HepG2 (cell line): ENCODE measurements around the gene MACROD2. TPM values are rescaled to one million over a fixed set of nuclear protein-coding genes. Genes with fewer than 3 reads are reported as not detected.

Experiments used
- ATAC-seq: fragments of 200-7000 bp; cut with Tn5 transposase; 3 replicates; pipeline ENCODE4 v1.9.1; 2020; ENCODE audit warnings: mild to moderate bottlenecking, moderate library complexity
- BruUV-seq: library from RNA; stranded (reverse); fragments of 400-500 nt; replicated peaks from 2 replicates; lab custom pipeline; 2021; lab: Mats Ljungman, UMichigan
- CTCF ChIA-PET: fragments of 300-600 bp; formaldehyde crosslinking; extraction: SDS; loops from one replicate; lab custom pipeline; 2021; ENCODE audit warnings: low total read pairs, inconsistent platforms, low intra/inter-chr PET ratio; lab: Yijun Ruan, JAX
- POLR2A ChIA-PET: fragments of 350-600 bp; sonication (Branson Sonifier 250); formaldehyde crosslinking; loops from one replicate; lab custom pipeline; 2020; ENCODE audit warnings: antibody characterized with exemption, inconsistent platforms; lab: Yijun Ruan, JAX
- DNase-seq: peaks from one replicate; pipeline ENCODE4 v3.0.0-alpha.2; 2015; ENCODE audit warnings: low spot score
- FAIRE-seq: peaks from 3 replicates; lab custom pipeline; 2011; peaks lifted over from hg19 to GRCh38; lab: Jason Lieb, UNC
- H2AFZ ChIP-seq: one replicate; pipeline ENCODE4 v1.6.1; 2011; ENCODE audit warnings: low read length, inconsistent platforms
- H3K27ac ChIP-seq: fragments of 300-600 bp; 3 replicates; pipeline ENCODE4 v1.8.0; 2011; ENCODE audit warnings: mixed run types, mild to moderate bottlenecking, mixed read lengths, low read length, inconsistent platforms; ENCODE audit not compliant: insufficient read depth; ENCODE audit errors: extremely low read length
- H3K27me3 ChIP-seq, 2 experiments: fragments of 200-600 bp in 1 of 2; 2 replicates in 1 of 2; 3 replicates in 1 of 2; pipeline versions ENCODE4 v1.6.0 to v1.8.0; 2011; ENCODE audit warnings: low read length in 2 of 2, mild to moderate bottlenecking in 2 of 2, moderate library complexity in 2 of 2, inconsistent platforms in 1 of 2; ENCODE audit not compliant: insufficient read depth in 2 of 2, control insufficient read depth in 1 of 2
- H3K36me3 ChIP-seq, 2 experiments: fragments of 200-600 bp in 1 of 2; replicated peaks in 1 of 2; 2 replicates in 1 of 2; 3 replicates in 1 of 2; pipeline versions ENCODE4 v1.5.1 to v1.8.0; 2011; ENCODE audit warnings: low read length in 2 of 2, inconsistent platforms in 1 of 2; ENCODE audit not compliant: insufficient read depth in 2 of 2, control insufficient read depth in 1 of 2
- H3K4me1 ChIP-seq: 2 replicates; pipeline ENCODE4 v1.5.1; 2012; ENCODE audit warnings: low read length, inconsistent platforms; ENCODE audit not compliant: insufficient read depth
- H3K4me2 ChIP-seq: 2 replicates; pipeline ENCODE4 v1.6.0; 2011; ENCODE audit warnings: low read depth, low read length, inconsistent platforms
- H3K4me3 ChIP-seq, 3 experiments: fragments of 200-600 bp in 1 of 3; sonication (generic), shearing (Covaris generic) in 1 of 3; replicated peaks in 1 of 3; 2 replicates each; pipeline ENCODE4 v1.5.1; 2011 to 2016; ENCODE audit warnings: low read length in 3 of 3, inconsistent platforms in 2 of 3, low read depth in 2 of 3, mild to moderate bottlenecking in 2 of 3, control low read depth in 1 of 3, mixed read lengths in 1 of 3; ENCODE audit not compliant: insufficient read depth in 1 of 3
- H3K79me2 ChIP-seq: one replicate; pipeline ENCODE4 v1.6.1; 2011; ENCODE audit warnings: low read length, inconsistent platforms; ENCODE audit not compliant: insufficient read depth
- H3K9ac ChIP-seq: 2 replicates; pipeline ENCODE4 v1.6.0; 2011; ENCODE audit warnings: mild to moderate bottlenecking, low read depth, low read length, inconsistent platforms; ENCODE audit not compliant: insufficient read depth
- H3K9me3 ChIP-seq: 2 replicates; pipeline ENCODE4 v1.5.1; 2012; ENCODE audit warnings: mild to moderate bottlenecking, low read length
- H4K20me1 ChIP-seq: 2 replicates; pipeline ENCODE4 v1.6.0; 2011; ENCODE audit warnings: inconsistent platforms, mild to moderate bottlenecking, low read length, moderate library complexity; ENCODE audit not compliant: insufficient read depth
- DMTF1 ChIP-seq: sonication (generic); formaldehyde crosslinking; IDR thresholded peaks from 2 replicates; pipeline ENCODE4 v1.4.0; 2020; ENCODE audit warnings: mild to moderate bottlenecking, missing genetic modification reagents
- GPBP1L1 ChIP-seq: sonication (generic); formaldehyde crosslinking; IDR thresholded peaks from 2 replicates; pipeline ENCODE4 v1.5.0; 2020; ENCODE audit warnings: mild to moderate bottlenecking, missing genetic modification reagents
- HIC2 ChIP-seq: sonication (generic); formaldehyde crosslinking; IDR thresholded peaks from 2 replicates; pipeline ENCODE4 v1.9.0; 2022; ENCODE audit warnings: low read depth, missing genetic modification reagents
- HMG20B ChIP-seq: conservative IDR thresholded peaks from 2 replicates; pipeline ENCODE4 v1.6.1; 2016; ENCODE audit warnings: missing genetic modification reagents, missing compliant biosample characterization
- HNF4G ChIP-seq, 2 experiments: sonication (generic) in 1 of 2; formaldehyde crosslinking in 1 of 2; IDR thresholded peaks; 2 replicates each; pipeline versions ENCODE4 v1.4.0 to v1.6.1; 2011 to 2020; ENCODE audit warnings: borderline replicate concordance in 2 of 2, low read depth in 2 of 2, mild to moderate bottlenecking in 2 of 2, low read length in 1 of 2, missing genetic modification reagents in 1 of 2, moderate library complexity in 1 of 2
- KMT2B ChIP-seq: IDR thresholded peaks from 2 replicates; pipeline ENCODE4 v1.6.1; 2016; ENCODE audit warnings: missing genetic modification reagents, missing compliant biosample characterization
- MAFK ChIP-seq, 2 experiments: IDR thresholded peaks in 1 of 2; conservative IDR thresholded peaks in 1 of 2; 2 replicates each; pipeline ENCODE4 v1.6.1; 2011; ENCODE audit warnings: improper control_type of control experiment in 2 of 2, low read length in 2 of 2
- MED1 ChIP-seq: sonication (generic); formaldehyde crosslinking; IDR thresholded peaks from 2 replicates; pipeline ENCODE4 v1.4.0; 2020; ENCODE audit warnings: missing genetic modification reagents
- NFATC3 ChIP-seq: sonication (generic); formaldehyde crosslinking; IDR thresholded peaks from 2 replicates; pipeline ENCODE4 v1.5.1; 2020; ENCODE audit warnings: mild to moderate bottlenecking, missing genetic modification reagents
- NFE2L2 ChIP-seq: fragments of 150-350 bp; IDR thresholded peaks from 2 replicates; pipeline ENCODE4 v1.6.1; 2014; ENCODE audit warnings: low read length
- PHF20 ChIP-seq: sonication (generic); formaldehyde crosslinking; IDR thresholded peaks from 2 replicates; pipeline ENCODE4 v1.5.0; 2020; ENCODE audit warnings: mild to moderate bottlenecking, missing genetic modification reagents
- PRPF4 ChIP-seq: fragments of 200-400 bp; formaldehyde crosslinking; IDR thresholded peaks from 2 replicates; pipeline ENCODE4 v1.6.1; 2016; ENCODE audit warnings: low read length, low read depth; ENCODE audit not compliant: poor library complexity, severe bottlenecking
- RELA ChIP-seq: sonication (generic); formaldehyde crosslinking; IDR thresholded peaks from 2 replicates; pipeline ENCODE4 v1.4.0; 2020; ENCODE audit warnings: missing genetic modification reagents
- SMARCE1 ChIP-seq: fragments of 450-650 bp; IDR thresholded peaks from 2 replicates; pipeline ENCODE4 v1.6.1; 2017; ENCODE audit warnings: borderline replicate concordance
- SNAPC5 ChIP-seq: sonication (generic); formaldehyde crosslinking; IDR thresholded peaks from 2 replicates; pipeline ENCODE4 v1.8.1; 2023; ENCODE audit warnings: mild to moderate bottlenecking, missing genetic modification reagents, borderline replicate concordance
- SRSF1 ChIP-seq: fragments of 200-400 bp; formaldehyde crosslinking; optimal IDR thresholded peaks from 2 replicates; pipeline ENCODE3; 2017; ENCODE audit warnings: mild to moderate bottlenecking, low read depth, low read length, moderate library complexity
- YEATS2 ChIP-seq: sonication (generic); formaldehyde crosslinking; IDR thresholded peaks from 2 replicates; pipeline ENCODE4 v1.4.0; 2020; ENCODE audit warnings: missing genetic modification reagents, borderline replicate concordance
- ZMYM2 ChIP-seq: sonication (generic); formaldehyde crosslinking; IDR thresholded peaks from 2 replicates; pipeline ENCODE4 v1.8.0; 2022; ENCODE audit warnings: mild to moderate bottlenecking, missing genetic modification reagents
- ZNF34 ChIP-seq: sonication (generic); formaldehyde crosslinking; IDR thresholded peaks from 2 replicates; pipeline ENCODE4 v1.4.0; 2020; ENCODE audit warnings: mild to moderate bottlenecking, missing genetic modification reagents, borderline replicate concordance
- ZNF749 ChIP-seq: sonication (generic); formaldehyde crosslinking; IDR thresholded peaks from 2 replicates; pipeline ENCODE4 v1.8.0; 2022; ENCODE audit warnings: mild to moderate bottlenecking, missing genetic modification reagents, moderate library complexity, borderline replicate concordance
- ZNF781 ChIP-seq: sonication (generic); formaldehyde crosslinking; IDR thresholded peaks from 2 replicates; pipeline ENCODE4 v1.5.1; 2020; ENCODE audit warnings: borderline replicate concordance, mild to moderate bottlenecking, missing genetic modification reagents; ENCODE audit errors: not compliant biosample characterization
- WGBS: methylation state at CpG from one replicate; pipeline ENCODE4 v1.1.6; 2017; ENCODE audit warnings: low lambda C conversion rate; 5-methylcytosine and 5-hydroxymethylcytosine counted together
- in situ Hi-C: cut with HindIII; loops from 2 replicates; pipeline ENCODE4 v1.10.0; 2017; ENCODE audit warnings: low pct_unique_long_range_greater_than_20kb; ENCODE audit not compliant: extremely low pct_ligation_motif_present
- intact Hi-C: fragments of 100-400 bp; cut with micrococcal nuclease; formaldehyde crosslinking; loops from one replicate; pipeline ENCODE4 v1.10.0; 2022; ENCODE audit not compliant: unreplicated experiment
- polyA plus RNA-seq, 8 experiments: library from polyadenylated mRNA; depleted of rRNA in 3 of 8; stranded (reverse) in 7 of 8; unstranded in 1 of 8; fragments of >200 nt; fragmentation: Illumina TruSeq in 4 of 8; extraction: Trizol in 4 of 8; gene quantifications; 2 replicates each; pipeline versions ENCODE4 v1.2.1 to v1.2.3, GENCODE V29; 2011 to 2016; ENCODE audit warnings: low read depth in 4 of 8, missing spikeins in 1 of 8, mixed read lengths in 1 of 8; ENCODE audit not compliant: insufficient read depth in 1 of 8
- total RNA-seq, 5 experiments: library from RNA; depleted of rRNA; stranded (reverse); fragments of >200 nt; fragmentation: Illumina TruSeq; extraction: Trizol; gene quantifications; 2 replicates each; pipeline ENCODE4 v1.2.3, GENCODE V29; 2016; ENCODE audit warnings: low read depth in 1 of 5

The MACROD2 gene
- total and polyA plus RNA-seq, 2 of the 13 experiments (the other 11 are each of a cell fraction or from before 2014, with no cell fraction given) = 0.13 to 0.51 TPM

GRCh38 chr20:14778875-14779274, 783.6 kb downstream of the MACROD2 start:
- Histone ChIP-seq H3K4me2 (no peak overlapping the region), H2AFZ (no peak overlapping the region), H3K4me3 (no peak overlapping the region), H3K4me1 (no peaks in the 10 kb centered on the region), H3K36me3 (no peaks in the 10 kb centered on the region), H3K27ac (no peak overlapping the region), H3K9ac (no peak overlapping the region), H3K79me2 (no peaks in the 10 kb centered on the region), H3K27me3 (no peaks in the 10 kb centered on the region), H4K20me1 (no peaks in the 10 kb centered on the region), H3K9me3 (no peaks in the 10 kb centered on the region)
- in situ Hi-C loops (no loop called here), intact Hi-C loops (no loop called here)
- BruUV-seq = no TSS peak
- 39% methylated on average over 3 of the region's 3 CpGs for WGBS
- ChIA-PET POLR2A (no interaction called here), CTCF (no interaction called here)
- no peak for ATAC-seq
- FAIRE-seq = peak; percentile 23
- no peak for DNase-seq
- TF ChIP-seq ZNF749 (no peak), SMARCE1 (no peak), KMT2B (CRISPR knock-in tag) (no peak), MAFK (conservative IDR thresholded peaks at IDR 0.05 in 1 of 2, IDR thresholded peaks at IDR 0.05 in 1 of 2; ENCODE audit: low read length in 2 of 2) (peak; percentile 98), ZMYM2 (no peak), MED1 (CRISPR knock-in tag) (no peak), HIC2 (CRISPR knock-in tag) (no peak), HMG20B (CRISPR knock-in tag) (no peak), ZNF34 (no peak), SNAPC5 (CRISPR knock-in tag) (no peak), NFATC3 (CRISPR knock-in tag) (no peak), PHF20 (CRISPR knock-in tag) (no peak), PRPF4 (no peak), SRSF1 (no peak), ZNF781 (CRISPR knock-in tag) (no peak), DMTF1 (no peak), YEATS2 (CRISPR knock-in tag) (no peak), NFE2L2 (0 out of 2 replicates have a peak, but pooled peaks have one; percentile 32), RELA (no peak), GPBP1L1 (CRISPR knock-in tag) (no peak), HNF4G (IDR thresholded peaks at IDR 0.05; ENCODE audit: borderline replicate concordance, low read depth, low read length) (no peak), HNF4G (CRISPR knock-in tag; IDR thresholded peaks at IDR 0.05; ENCODE audit: borderline replicate concordance, low read depth) (no peak)
